GM18951 (cell line): ENCODE results near the gene ADGRV1.

Experiments used
- POLR2A ChIP-seq: IDR thresholded peaks from 4 replicates; pipeline ENCODE4 v1.6.1; 2011; ENCODE audit warnings: mild to moderate bottlenecking; ENCODE audit not compliant: insufficient read length, insufficient read depth; ENCODE audit errors: extremely low read depth
- in situ Hi-C: fragments of 300-500 bp; cut with MboI; formaldehyde crosslinking; loops from one replicate; pipeline ENCODE4 v1.12.0; 2022; ENCODE audit warnings: low sequenced_read_pairs, mixed read lengths, inconsistent platforms; ENCODE audit not compliant: unreplicated experiment

The ADGRV1 gene

GRCh38 chr5:91144491-91145332 lies 586.1 kb downstream of the ADGRV1 start:
- in situ Hi-C loops = no loop called here
- no peak for TF ChIP-seq POLR2A

- in situ Hi-C loops = no loop called here
- no peak for TF ChIP-seq POLR2A
These were observed 586.7 kb downstream of the ADGRV1 start for GRCh38 chr5:91145333-91145620.

GRCh38 chr5:91146230-91146629 lies 587.6 kb downstream of the ADGRV1 start:
- in situ Hi-C loops = no loop called here
- no peak for TF ChIP-seq POLR2A

GRCh38 chr5:91146905-91147600 lies 588.5 kb downstream of the ADGRV1 start:
- in situ Hi-C loops = no loop called here
- TF ChIP-seq POLR2A = no peak

GRCh38 chr5:91150234-91150633 lies 591.6 kb downstream of the ADGRV1 start:
- no peak for TF ChIP-seq POLR2A
- in situ Hi-C loops = no loop called here

GRCh38 chr5:91150636-91151035 lies 592.0 kb downstream of the ADGRV1 start:
- TF ChIP-seq POLR2A = no peak
- in situ Hi-C loops = no loop called here

- no peak for TF ChIP-seq POLR2A
- in situ Hi-C loops = no loop called here
These were observed 593.4 kb downstream of the ADGRV1 start for GRCh38 chr5:91151947-91152346.

GRCh38 chr5:91154338-91154737 lies 595.7 kb downstream of the ADGRV1 start:
- TF ChIP-seq POLR2A = no peak
- in situ Hi-C loops = no loop called here

- TF ChIP-seq POLR2A = no peak
- in situ Hi-C loops = no loop called here
These were observed 596.7 kb downstream of the ADGRV1 start for GRCh38 chr5:91155274-91155673.

GRCh38 chr5:91156242-91156641 lies 597.6 kb downstream of the ADGRV1 start:
- in situ Hi-C loops = no loop called here
- no peak for TF ChIP-seq POLR2A

GRCh38 chr5:91158011-91158410 lies 599.4 kb downstream of the ADGRV1 start:
- no peak for TF ChIP-seq POLR2A
- in situ Hi-C loops = no loop called here

GRCh38 chr5:91159647-91160046 lies 601.0 kb downstream of the ADGRV1 start:
- in situ Hi-C loops = no loop called here
- no peak for TF ChIP-seq POLR2A

- in situ Hi-C loops = no loop called here
These were observed 602.2 kb downstream of the ADGRV1 start for GRCh38 chr5:91160714-91161285.

More at GRCh38 chr5:91160714-91161285, 602.2 kb downstream of the ADGRV1 start:
- no peak for TF ChIP-seq POLR2A
